Activated CD4-positive, alpha-beta T cell treated with anti-CD3 and anti-CD28 coated beads for 36 hours (primary cell): ENCODE data around the gene SDK1. TPM values are rescaled to one million over a fixed set of nuclear protein-coding genes. Genes with fewer than 3 reads are reported as not detected.

Experiments used
- ATAC-seq: fragments of 200-7000 bp; cut with Tn5 transposase; one replicate; pipeline ENCODE4 v1.10.0; 2021; ENCODE audit warnings: mild to moderate bottlenecking, moderate library complexity
- CTCF ChIA-PET: fragments of 350-600 bp; sonication (Branson Sonifier 250); formaldehyde crosslinking; loops from one replicate; lab custom pipeline; 2021; ENCODE audit warnings: antibody characterized with exemption; lab: Charles Lee
- POLR2A ChIA-PET: fragments of 350-600 bp; sonication (Branson Sonifier 250); formaldehyde crosslinking; loops from one replicate; lab custom pipeline; 2021; ENCODE audit warnings: antibody characterized with exemption, inconsistent platforms; lab: Charles Lee
- DNase-seq: peaks from one replicate; pipeline ENCODE4 v3.0.0-alpha.2; 2020
- H3K27ac Mint-ChIP-seq: one replicate; pipeline ENCODE4 v1.8.0; 2021; ENCODE audit warnings: mixed read lengths
- H3K27me3 Mint-ChIP-seq: one replicate; pipeline ENCODE4 v1.8.0; 2021; ENCODE audit warnings: mixed read lengths
- H3K36me3 Mint-ChIP-seq: one replicate; pipeline ENCODE4 v1.8.0; 2021; ENCODE audit warnings: low read depth, mixed read lengths
- H3K4me1 Mint-ChIP-seq: one replicate; pipeline ENCODE4 v1.8.0; 2021; ENCODE audit warnings: mixed read lengths
- H3K4me3 Mint-ChIP-seq: one replicate; pipeline ENCODE4 v1.8.0; 2021; ENCODE audit warnings: mild to moderate bottlenecking, moderate library complexity, mixed read lengths
- H3K9me3 Mint-ChIP-seq: one replicate; pipeline ENCODE4 v1.8.0; 2021; ENCODE audit warnings: low read depth, mixed read lengths
- intact Hi-C, 2 experiments: fragments of 100-400 bp; cut with DNase I in 1 of 2; cut with micrococcal nuclease in 1 of 2; formaldehyde crosslinking; loops; one replicate each; pipeline versions ENCODE4 v1.14.2 to v1.15.1; 2022 to 2024; cut with DNase I, micrococcal nuclease
- total RNA-seq, 2 experiments: library from RNA; stranded (reverse); gene quantifications; one replicate each; pipeline ENCODE4 v1.2.3, GENCODE V29; 2021

Gene SDK1
- total RNA-seq, 2 experiments from 2014 or later: 1.1 to 1.9 TPM

DNA sequence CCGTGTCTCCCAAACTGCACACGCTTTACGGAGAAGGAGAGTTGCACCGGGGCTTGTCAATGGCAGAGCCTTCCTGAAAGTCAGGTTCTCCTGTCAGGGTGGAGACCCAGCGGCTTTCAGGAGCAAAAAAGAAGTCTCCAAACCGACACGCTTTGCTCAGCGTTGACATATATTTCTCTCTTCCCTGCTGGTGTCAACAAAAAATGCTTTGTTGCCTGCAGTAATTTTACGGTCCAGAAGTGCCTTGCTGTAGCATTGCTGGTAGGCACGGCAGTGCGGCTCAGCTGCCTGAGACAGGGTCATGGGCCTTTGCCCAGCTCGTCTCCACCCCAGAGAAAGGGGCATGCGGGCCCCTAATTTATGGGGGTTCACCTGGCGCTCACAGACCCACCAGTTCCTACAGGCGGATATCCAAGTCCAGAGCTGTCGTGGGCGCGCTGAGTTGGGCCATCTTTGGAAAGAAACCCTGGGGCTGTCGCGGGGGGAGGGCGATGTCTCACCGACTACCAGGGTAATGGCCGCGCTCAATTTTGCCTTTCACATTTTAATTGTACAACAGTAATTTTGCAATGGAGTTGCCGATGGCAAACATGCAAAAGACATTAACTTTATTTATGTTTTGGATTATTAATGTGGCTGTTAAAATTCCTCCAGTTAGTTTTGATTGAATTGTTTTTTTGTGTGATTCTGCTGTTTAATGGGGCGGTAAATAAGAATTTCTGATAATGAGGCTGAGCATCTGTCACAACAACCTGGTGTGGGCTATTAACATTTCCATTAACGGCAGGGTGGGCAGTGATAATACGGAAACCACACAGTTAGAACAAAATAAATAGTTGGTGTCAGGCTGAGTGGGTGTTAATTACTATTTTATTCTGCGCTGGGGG is 902.8 kb downstream of the SDK1 start:
- Mint-ChIP-seq H3K4me3 (no peak overlapping the region), H3K4me1 (peaks cover 5% of the 10 kb centered on the region), H3K27ac (no peak overlapping the region), H3K36me3 (no peaks in the 10 kb centered on the region), H3K27me3 (no peaks in the 10 kb centered on the region), H3K9me3 (no peaks in the 10 kb centered on the region)
- no peak for DNase-seq
- CTCF ChIA-PET: interaction anchor here (0.7 kb wide), 1 partner anchor 1797 kb away, joined by 4 read pairs; no protein-coding TSS in a partner anchor
- intact Hi-C loops: no loop called here
- no peak for ATAC-seq
- POLR2A ChIA-PET: no interaction called here

DNA sequence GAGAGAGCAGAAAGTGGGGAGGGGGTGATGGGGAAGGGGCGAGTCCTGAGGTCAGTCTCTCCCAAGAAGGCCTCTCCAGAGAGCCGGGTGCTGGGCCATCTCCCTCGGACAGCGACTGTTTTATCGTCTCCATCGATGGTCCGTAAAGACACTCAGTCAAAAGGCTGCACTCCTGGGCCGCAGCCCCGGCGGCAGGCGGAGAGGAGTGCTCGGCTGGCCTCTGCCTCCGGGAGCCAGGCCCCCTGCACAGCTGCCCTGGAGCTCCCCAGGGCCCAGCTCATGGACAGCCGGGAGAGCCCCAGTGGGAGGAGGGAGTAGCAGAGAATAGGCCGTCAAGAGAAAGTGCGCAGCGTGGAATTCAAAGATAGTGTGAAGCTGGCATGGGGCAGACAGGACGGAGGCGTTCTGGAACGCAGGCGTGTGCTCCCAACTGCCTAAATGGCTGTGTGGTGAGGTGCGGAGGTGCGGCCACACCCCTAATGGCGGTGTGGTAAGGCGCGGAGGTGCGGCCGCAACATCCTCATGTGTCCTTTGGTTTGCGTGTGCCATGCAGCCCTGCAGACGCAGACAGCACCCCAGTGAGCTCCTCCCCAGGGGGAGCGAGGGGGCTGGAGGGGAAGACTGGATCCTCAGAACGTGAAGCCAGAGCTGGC is 903.6 kb downstream of the SDK1 start:
- DNase-seq (peak; percentile 34), ATAC-seq (peak; percentile 65)
- Mint-ChIP-seq H3K9me3 (no peaks in the 10 kb centered on the region), H3K27me3 (no peaks in the 10 kb centered on the region), H3K27ac (no peak overlapping the region), H3K4me3 (peak overlapping the region; percentile 39), H3K4me1 (peaks cover 5% of the 10 kb centered on the region), H3K36me3 (no peaks in the 10 kb centered on the region)
- intact Hi-C loops: no loop called here
- ChIA-PET CTCF (no interaction called here), POLR2A (no interaction called here)

GRCh38 chr7:4205828-4206227 is 904.8 kb downstream of the SDK1 start:
- Mint-ChIP-seq H3K27me3 (no peaks in the 10 kb centered on the region), H3K9me3 (no peaks in the 10 kb centered on the region), H3K36me3 (no peaks in the 10 kb centered on the region), H3K4me1 (peaks cover 5% of the 10 kb centered on the region), H3K4me3 (no peak overlapping the region), H3K27ac (no peak overlapping the region)
- ATAC-seq (no peak), DNase-seq (no peak)
- CTCF ChIA-PET: no interaction called here
- intact Hi-C loops: no loop called here
- POLR2A ChIA-PET: no interaction called here

GRCh38 chr7:4207011-4207410 is 906.0 kb downstream of the SDK1 start:
- ATAC-seq: no peak
- no peaks in the 10 kb centered on the region for H3K27me3 Mint-ChIP-seq
- H3K4me1 Mint-ChIP-seq: peaks cover 5% of the 10 kb centered on the region
- H3K4me3 Mint-ChIP-seq: no peak overlapping the region
- no peak for DNase-seq
- ChIA-PET CTCF (no interaction called here), POLR2A (no interaction called here)
- H3K27ac Mint-ChIP-seq: no peak overlapping the region
- intact Hi-C loops: no loop called here
- no peaks in the 10 kb centered on the region for H3K36me3 Mint-ChIP-seq
- no peaks in the 10 kb centered on the region for H3K9me3 Mint-ChIP-seq

- DNase-seq (no peak), ATAC-seq (no peak)
- peaks cover 5% of the 10 kb centered on the region for H3K4me1 Mint-ChIP-seq
- no peaks in the 10 kb centered on the region for H3K36me3 Mint-ChIP-seq
- H3K9me3 Mint-ChIP-seq: no peaks in the 10 kb centered on the region
- POLR2A ChIA-PET: no interaction called here
- no peak overlapping the region for H3K27ac Mint-ChIP-seq
- no peaks in the 10 kb centered on the region for H3K27me3 Mint-ChIP-seq
- intact Hi-C loops: no loop called here
- CTCF ChIA-PET: no interaction called here
- H3K4me3 Mint-ChIP-seq: no peak overlapping the region
These were observed 907.0 kb downstream of the SDK1 start for GRCh38 chr7:4208086-4208485.

GRCh38 chr7:4208586-4208985 is 907.5 kb downstream of the SDK1 start:
- no peak overlapping the region for H3K4me3 Mint-ChIP-seq

DNA sequence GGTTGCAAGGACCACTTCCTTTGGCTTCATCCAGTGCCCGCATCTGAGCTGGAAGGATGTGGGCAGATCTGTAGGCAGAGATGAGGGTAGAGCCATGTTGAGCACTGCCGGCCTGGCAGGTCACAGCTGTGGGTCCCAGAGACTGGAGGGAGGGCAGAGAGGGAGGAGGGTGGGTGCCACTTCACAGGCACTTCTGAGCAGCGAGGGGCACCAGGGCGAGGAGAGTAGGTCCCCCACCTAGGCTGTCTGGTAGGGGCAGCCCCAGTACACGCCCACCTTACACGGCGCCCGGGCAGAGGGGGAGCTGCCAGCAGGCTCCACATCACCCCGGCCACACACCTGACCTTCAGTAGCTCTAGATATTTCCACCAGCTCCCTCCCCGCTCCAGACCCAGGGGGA is 908.1 kb downstream of the SDK1 start:
- Mint-ChIP-seq H3K4me3 (no peak overlapping the region), H3K9me3 (no peaks in the 10 kb centered on the region), H3K4me1 (peaks cover 4% of the 10 kb centered on the region), H3K27me3 (no peaks in the 10 kb centered on the region), H3K36me3 (no peaks in the 10 kb centered on the region), H3K27ac (no peak overlapping the region)
- ATAC-seq (no peak), DNase-seq (no peak)
- intact Hi-C loops: no loop called here
- CTCF ChIA-PET: interaction anchor here (0.6 kb wide), 1 partner anchor 423 kb away, joined by 4 read pairs; no protein-coding TSS in a partner anchor
- POLR2A ChIA-PET: no interaction called here

More at GRCh38 chr7:4208586-4208985, 907.5 kb downstream of the SDK1 start:
- Mint-ChIP-seq H3K36me3 (no peaks in the 10 kb centered on the region), H3K9me3 (no peaks in the 10 kb centered on the region), H3K27me3 (no peaks in the 10 kb centered on the region), H3K27ac (no peak overlapping the region), H3K4me1 (peaks cover 5% of the 10 kb centered on the region)
- ChIA-PET CTCF (no interaction called here), POLR2A (no interaction called here)
- ATAC-seq (no peak), DNase-seq (no peak)
- intact Hi-C loops: no loop called here

- Mint-ChIP-seq H3K4me3 (no peak overlapping the region), H3K9me3 (no peaks in the 10 kb centered on the region), H3K27ac (no peak overlapping the region), H3K27me3 (no peaks in the 10 kb centered on the region), H3K36me3 (no peaks in the 10 kb centered on the region), H3K4me1 (no peaks in the 10 kb centered on the region)
- POLR2A ChIA-PET: no interaction called here
- ATAC-seq (no peak), DNase-seq (no peak)
- intact Hi-C loops: no loop called here
- CTCF ChIA-PET: no interaction called here
These were observed 908.9 kb downstream of the SDK1 start for GRCh38 chr7:4209966-4210365.

DNA sequence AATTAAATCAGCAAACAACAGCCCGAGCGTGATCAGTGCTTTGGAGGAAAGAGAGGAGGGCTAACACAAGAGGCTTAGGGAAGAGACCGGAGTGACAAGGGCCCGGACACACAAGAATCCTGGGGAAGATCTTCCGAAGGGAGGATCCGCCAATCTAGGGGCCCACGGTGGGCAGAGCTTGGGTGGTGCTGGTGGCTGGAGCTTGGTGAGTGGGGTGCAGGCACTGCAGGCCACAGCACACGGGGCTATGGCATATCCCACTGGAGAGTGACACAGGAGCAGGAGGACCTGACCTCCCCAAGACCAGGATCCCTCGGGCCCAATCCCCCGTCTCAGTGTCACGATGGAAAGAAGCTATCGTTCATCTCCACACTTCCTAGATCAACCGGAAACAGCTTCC is 909.8 kb downstream of the SDK1 start:
- Mint-ChIP-seq H3K27me3 (no peaks in the 10 kb centered on the region), H3K27ac (no peak overlapping the region), H3K9me3 (no peaks in the 10 kb centered on the region), H3K4me3 (no peak overlapping the region), H3K36me3 (no peaks in the 10 kb centered on the region), H3K4me1 (no peaks in the 10 kb centered on the region)
- intact Hi-C loops: no loop called here
- ChIA-PET CTCF (no interaction called here), POLR2A (no interaction called here)
- ATAC-seq (no peak), DNase-seq (no peak)

- H3K4me3 Mint-ChIP-seq: no peak overlapping the region
- H3K9me3 Mint-ChIP-seq: no peaks in the 10 kb centered on the region
- CTCF ChIA-PET: no interaction called here
- ATAC-seq (no peak), DNase-seq (no peak)
- no peaks in the 10 kb centered on the region for H3K4me1 Mint-ChIP-seq
- no peaks in the 10 kb centered on the region for H3K36me3 Mint-ChIP-seq
- POLR2A ChIA-PET: no interaction called here
- H3K27me3 Mint-ChIP-seq: no peaks in the 10 kb centered on the region
- no peak overlapping the region for H3K27ac Mint-ChIP-seq
- intact Hi-C loops: no loop called here
These were observed 910.2 kb downstream of the SDK1 start for GRCh38 chr7:4211261-4211660.

GRCh38 chr7:4212376-4212775 is 911.3 kb downstream of the SDK1 start:
- Mint-ChIP-seq H3K27ac (no peak overlapping the region), H3K27me3 (no peaks in the 10 kb centered on the region), H3K4me1 (no peaks in the 10 kb centered on the region), H3K4me3 (no peak overlapping the region), H3K9me3 (no peaks in the 10 kb centered on the region), H3K36me3 (no peaks in the 10 kb centered on the region)
- POLR2A ChIA-PET: no interaction called here
- intact Hi-C loops: no loop called here
- no peak for DNase-seq
- CTCF ChIA-PET: no interaction called here
- ATAC-seq: no peak
